OCI-LY1 (cell line): ENCODE data around the gene INTS7.

Source experiments
- EZH2 ChIP-seq: fragments of 200-600 bp; sonication (generic), shearing (Covaris generic); IDR thresholded peaks from 2 replicates; pipeline ENCODE4 v1.8.0; 2017; ENCODE audit warnings: borderline replicate concordance, mixed run types, mild to moderate bottlenecking, antibody characterized with exemption, low read length, moderate library complexity, mixed read lengths
- TF ChIP-seq, protein P1 (sequence below): fragments of 200-600 bp; sonication (generic), shearing (Covaris generic); IDR thresholded peaks from 2 replicates; pipeline ENCODE4 v1.5.1; 2017; ENCODE audit warnings: mild to moderate bottlenecking, antibody characterized with exemption, low read length, moderate library complexity, mixed read lengths

- TF ChIP-seq, protein P1, sequence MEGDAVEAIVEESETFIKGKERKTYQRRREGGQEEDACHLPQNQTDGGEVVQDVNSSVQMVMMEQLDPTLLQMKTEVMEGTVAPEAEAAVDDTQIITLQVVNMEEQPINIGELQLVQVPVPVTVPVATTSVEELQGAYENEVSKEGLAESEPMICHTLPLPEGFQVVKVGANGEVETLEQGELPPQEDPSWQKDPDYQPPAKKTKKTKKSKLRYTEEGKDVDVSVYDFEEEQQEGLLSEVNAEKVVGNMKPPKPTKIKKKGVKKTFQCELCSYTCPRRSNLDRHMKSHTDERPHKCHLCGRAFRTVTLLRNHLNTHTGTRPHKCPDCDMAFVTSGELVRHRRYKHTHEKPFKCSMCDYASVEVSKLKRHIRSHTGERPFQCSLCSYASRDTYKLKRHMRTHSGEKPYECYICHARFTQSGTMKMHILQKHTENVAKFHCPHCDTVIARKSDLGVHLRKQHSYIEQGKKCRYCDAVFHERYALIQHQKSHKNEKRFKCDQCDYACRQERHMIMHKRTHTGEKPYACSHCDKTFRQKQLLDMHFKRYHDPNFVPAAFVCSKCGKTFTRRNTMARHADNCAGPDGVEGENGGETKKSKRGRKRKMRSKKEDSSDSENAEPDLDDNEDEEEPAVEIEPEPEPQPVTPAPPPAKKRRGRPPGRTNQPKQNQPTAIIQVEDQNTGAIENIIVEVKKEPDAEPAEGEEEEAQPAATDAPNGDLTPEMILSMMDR: peak; percentile 91
- no peak for TF ChIP-seq EZH2
These were observed at the start of gene INTS7, which contains the start of gene DTL for GRCh38 chr1:212035123-212035834.
